Activated naive CD4-positive, alpha-beta T cell treated with anti-CD3 and anti-CD28 coated beads, Interleukin-2, amount 50 U/mL, for 72 hours (primary cell): Measurements from ENCODE around the gene ME3. TPM values are rescaled to one million over a fixed set of nuclear protein-coding genes. Genes with fewer than 3 reads are reported as not detected.
"Not testable (repeated sequence)": the region's sequence is repeated elsewhere in the genome, so short reads cannot be mapped to it uniquely, and the experiment has no call there.

ENCODE experiments used
- ATAC-seq, 2 donors: fragments of 150-1000 bp; cut with Tn5 transposase; 2 replicates each; pipeline ENCODE4 v1.10.0; 2021; ENCODE audit warnings: mild to moderate bottlenecking in 2 of 2, moderate library complexity in 2 of 2
- DNase-seq, 2 donors: peaks; one replicate each; pipeline ENCODE4 v3.0.0; 2021 to 2022; ENCODE audit warnings: low spot score in 2 of 2
- H3K27ac Mint-ChIP-seq, 2 donors: one replicate each; pipeline ENCODE4 v1.8.0; 2022; ENCODE audit warnings: mild to moderate bottlenecking in 2 of 2, mixed read lengths in 2 of 2
- H3K36me3 Mint-ChIP-seq, 2 donors: one replicate each; pipeline ENCODE4 v1.8.0; 2022; ENCODE audit warnings: mixed read lengths in 2 of 2
- H3K9me3 Mint-ChIP-seq, 2 donors: one replicate each; pipeline ENCODE4 v1.8.0; 2022; ENCODE audit warnings: mixed read lengths in 2 of 2
- total RNA-seq, 2 donors: library from RNA; stranded (reverse); gene quantifications; one replicate each; pipeline ENCODE4 v1.2.3, GENCODE V29; 2022

ME3 gene
- total RNA-seq, 2 donors from 2014 or later, result 5.5 to 16.2 TPM

DNA sequence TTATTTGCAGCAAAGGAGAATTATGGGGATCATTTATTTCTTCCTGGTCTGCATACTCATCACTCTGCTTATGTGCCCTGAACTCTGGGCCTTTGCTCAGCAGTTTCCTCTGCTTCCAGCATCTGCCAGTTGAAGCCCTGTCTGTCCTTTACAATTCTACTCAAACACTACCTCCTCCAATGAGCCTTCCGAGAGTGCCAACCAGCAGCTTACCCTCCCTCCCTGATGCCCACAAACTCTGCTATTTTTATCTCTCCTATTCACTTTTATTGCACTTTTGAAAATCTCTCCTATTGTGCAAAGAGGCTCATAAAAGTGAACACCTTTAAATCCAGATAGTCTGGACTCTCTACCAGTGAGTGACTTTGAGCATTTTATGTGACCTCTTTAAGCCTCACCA lies 3.6 kb upstream of the ME3 start:
- no peak for ATAC-seq
- peaks cover 4 to 6% of the 10 kb centered on the region in 2 donors for H3K36me3 Mint-ChIP-seq
- no peak overlapping the region for H3K27ac Mint-ChIP-seq
- H3K9me3 Mint-ChIP-seq, result no peaks in the 10 kb centered on the region
- no peak for DNase-seq

DNA sequence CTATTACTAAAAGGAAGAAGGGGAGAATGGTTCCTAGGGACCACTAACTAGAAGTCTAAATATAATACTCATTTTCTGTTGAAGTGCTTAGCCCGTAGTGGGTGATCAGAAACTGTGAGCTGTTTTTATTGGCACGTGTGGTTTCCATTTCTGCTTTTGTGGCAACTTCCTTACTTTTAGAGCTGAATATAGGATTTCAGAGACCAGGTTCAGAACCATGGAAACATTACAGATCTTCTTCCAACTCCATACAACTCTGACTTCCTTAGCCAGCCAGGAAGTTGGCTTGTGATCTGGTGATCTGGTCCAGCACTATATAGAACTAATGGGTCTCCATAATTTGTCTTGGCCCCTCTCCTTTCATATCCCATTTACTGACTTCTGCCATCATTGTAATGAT lies 2.6 kb upstream of the ME3 start:
- H3K9me3 Mint-ChIP-seq, result no peaks in the 10 kb centered on the region
- H3K27ac Mint-ChIP-seq, result no peak overlapping the region
- DNase-seq (no peak), ATAC-seq (no peak)
- peaks cover 4 to 6% of the 10 kb centered on the region in 2 donors for H3K36me3 Mint-ChIP-seq

DNA sequence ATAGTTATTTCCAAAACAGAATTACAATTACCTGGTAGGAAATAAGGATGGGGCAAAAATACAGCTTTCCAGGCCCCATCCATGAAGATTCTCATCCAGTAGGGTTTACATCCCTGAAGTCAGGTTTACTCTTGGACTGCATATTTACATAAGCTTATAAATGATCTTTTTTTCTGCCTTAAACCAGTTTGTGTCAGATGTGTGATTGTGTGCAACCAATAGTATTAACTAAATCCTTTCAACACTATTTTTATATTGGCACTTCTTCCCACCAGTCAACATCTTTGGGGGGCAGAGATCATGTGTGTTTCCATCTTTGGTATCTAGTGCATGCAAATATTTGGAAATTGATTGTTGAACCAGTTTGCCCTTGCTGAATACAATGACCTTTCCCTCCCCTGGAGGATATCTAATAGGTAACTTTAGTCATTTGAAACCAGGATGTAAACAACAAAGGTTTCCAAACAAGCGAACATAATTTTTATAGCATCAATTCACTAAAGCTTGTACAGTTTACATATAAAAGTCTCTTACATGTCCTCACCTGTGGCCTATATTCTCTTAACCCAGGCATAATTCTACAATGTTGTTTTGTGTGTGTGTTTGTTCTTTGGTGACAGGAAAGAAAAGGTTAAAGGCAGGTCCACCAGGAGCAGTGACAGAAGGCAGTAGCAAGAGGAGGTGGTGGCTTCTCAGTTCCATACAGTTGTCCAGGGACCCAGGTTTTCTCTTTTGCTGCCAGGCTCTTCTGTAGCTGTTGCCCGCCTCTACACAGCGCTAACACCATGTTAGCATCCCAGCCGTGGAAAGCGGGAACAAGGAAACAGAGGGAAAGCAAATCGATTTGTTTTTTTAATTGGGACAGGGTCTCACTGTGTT lies 1.7 kb upstream of the ME3 start:
- Mint-ChIP-seq H3K9me3 (no peaks in the 10 kb centered on the region), H3K27ac (no peak overlapping the region), H3K36me3 (peaks cover 8 to 10% of the 10 kb centered on the region in 2 donors)
- DNase-seq (no peak), ATAC-seq (no peak)

DNA sequence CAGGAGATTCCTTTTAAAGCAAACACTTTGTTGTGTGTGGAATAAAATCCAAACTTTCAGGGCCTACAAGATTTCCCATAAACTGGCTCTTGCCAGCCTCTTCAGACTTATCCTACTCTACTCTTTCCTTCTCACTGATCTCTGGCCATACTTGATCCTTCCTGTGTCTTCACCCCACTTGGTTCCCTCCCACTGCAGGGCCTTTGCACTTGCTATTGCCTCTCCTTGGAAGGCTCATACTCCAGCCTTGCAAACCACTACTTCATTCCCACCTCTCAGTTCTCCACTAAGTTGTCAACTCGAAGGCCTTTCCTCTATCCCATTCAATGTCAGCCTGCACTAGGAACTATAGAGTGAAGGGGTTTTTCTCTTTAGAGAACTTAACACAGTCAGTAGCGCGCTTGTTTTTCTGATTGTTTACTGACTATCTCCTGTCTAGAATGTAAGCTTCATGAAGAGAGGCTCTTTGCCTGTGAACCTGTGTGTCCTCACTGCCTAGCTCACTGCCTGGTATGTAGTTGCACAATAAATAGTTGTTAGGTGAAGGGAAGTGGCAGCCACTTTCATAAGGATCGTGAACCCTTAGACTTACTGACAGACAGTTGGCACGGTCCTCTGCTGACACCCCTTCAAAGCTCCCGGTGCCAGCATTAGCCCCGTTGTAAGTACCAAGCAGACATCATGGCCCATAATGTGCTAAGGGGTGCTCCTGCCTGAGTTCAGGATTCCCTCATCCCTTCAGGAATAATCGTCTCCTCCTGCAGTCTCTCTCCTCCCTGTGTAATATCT lies 833 bp upstream of the ME3 start:
- Mint-ChIP-seq H3K36me3 (peaks cover 11 to 13% of the 10 kb centered on the region in 2 donors), H3K27ac (peak overlapping the region in 1 of 2 donors; percentile 86), H3K9me3 (no peaks in the 10 kb centered on the region)
- DNase-seq (no peak), ATAC-seq (no peak)

DNA sequence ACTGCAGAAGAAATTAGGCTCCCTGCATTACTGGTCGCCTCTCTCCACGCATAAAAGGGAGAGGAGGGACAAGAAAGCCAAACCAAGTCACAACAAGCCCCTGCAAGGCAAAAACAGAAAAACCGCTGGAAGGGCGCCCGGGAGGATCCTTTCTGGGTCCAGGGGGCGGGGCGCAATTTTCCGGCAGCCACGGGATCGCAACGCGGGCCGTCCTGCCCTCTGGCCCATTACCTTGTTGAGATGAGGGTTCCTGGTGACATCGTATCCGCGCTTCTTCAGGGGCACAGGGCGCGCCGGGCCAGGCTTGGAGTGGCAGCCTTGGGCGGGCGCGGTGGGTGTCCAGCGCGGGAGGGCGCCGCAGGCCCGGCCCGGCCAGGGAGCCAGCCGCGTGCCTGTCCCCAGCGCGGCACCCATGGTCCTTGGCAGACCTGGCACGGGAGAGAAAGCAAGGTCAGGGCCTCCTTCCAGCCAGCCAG lies 847 bp downstream of the ME3 start:
- H3K27ac Mint-ChIP-seq, result peak overlapping the region; percentile 85 to 86
- no peaks in the 10 kb centered on the region for H3K9me3 Mint-ChIP-seq
- ATAC-seq (peak; percentile 49 to 62), DNase-seq (peak in 1 of 2 donors; percentile 23)
- peaks cover 13 to 23% of the 10 kb centered on the region in 2 donors for H3K36me3 Mint-ChIP-seq

DNA sequence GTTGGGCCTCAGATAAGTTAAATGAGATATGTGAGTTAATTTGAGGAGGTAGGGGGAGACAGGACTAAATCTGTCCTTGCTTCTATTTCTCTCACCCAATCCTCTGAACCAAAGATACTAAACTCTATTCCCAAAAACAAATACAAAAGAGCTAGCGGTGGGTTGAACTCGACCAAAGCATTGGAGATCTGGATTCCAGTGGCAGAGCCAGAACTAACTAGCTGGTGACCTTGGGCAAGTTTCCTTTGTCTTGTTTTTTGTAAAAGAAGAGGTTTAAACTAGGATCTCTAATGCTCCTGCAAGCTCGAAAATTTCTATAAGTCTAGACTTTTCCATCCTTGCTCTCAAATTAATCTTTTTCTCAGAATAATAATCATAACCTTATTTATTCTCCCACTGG lies 1.5 kb downstream of the ME3 start:
- peaks cover 13 to 27% of the 10 kb centered on the region in 2 donors for H3K36me3 Mint-ChIP-seq
- DNase-seq (no peak), ATAC-seq (no peak)
- peak overlapping the region in 1 of 2 donors; percentile 86 for H3K27ac Mint-ChIP-seq
- no peaks in the 10 kb centered on the region for H3K9me3 Mint-ChIP-seq

DNA sequence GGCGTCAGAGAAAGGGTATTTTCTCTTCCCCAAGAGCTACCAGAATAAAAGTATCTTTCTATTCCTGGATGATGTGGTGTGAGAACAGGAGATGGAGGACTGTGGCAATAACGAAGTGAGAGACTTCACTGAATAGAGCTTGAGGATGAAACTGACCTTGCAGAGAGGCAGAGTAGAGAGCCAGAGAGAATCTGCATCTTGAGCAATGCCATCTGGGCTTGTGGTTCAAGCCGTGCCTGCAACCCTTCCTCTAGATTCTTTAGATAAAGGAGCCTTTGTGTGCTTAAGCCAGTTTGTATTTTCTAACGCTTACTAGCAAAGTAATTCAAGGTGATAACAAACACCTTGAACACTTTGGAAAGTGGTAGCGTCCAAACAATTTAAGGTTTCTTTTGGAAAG lies 2.2 kb downstream of the ME3 start:
- DNase-seq (no peak), ATAC-seq (no peak)
- Mint-ChIP-seq H3K36me3 (peaks cover 13 to 32% of the 10 kb centered on the region in 2 donors), H3K9me3 (no peaks in the 10 kb centered on the region), H3K27ac (no peak overlapping the region)

DNA sequence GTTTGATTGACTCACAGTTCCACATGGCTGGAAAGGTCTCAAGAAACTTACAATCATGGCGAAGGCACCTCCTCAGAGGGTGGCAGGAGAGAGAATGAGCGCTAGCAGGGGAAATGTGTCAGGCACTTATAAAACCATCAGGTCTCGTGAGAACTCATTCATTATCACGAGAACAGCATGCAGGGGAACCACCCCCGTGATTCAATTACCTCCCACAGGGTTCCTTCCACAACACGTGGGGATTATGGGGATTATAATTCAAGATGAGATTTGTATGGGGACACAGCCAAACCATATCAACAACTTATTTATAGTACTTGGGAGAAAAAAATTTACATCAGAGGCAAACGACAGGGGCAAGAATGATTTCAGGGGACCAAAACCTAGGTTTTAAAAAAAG lies 3.0 kb downstream of the ME3 start:
- no peak for DNase-seq

DNA sequence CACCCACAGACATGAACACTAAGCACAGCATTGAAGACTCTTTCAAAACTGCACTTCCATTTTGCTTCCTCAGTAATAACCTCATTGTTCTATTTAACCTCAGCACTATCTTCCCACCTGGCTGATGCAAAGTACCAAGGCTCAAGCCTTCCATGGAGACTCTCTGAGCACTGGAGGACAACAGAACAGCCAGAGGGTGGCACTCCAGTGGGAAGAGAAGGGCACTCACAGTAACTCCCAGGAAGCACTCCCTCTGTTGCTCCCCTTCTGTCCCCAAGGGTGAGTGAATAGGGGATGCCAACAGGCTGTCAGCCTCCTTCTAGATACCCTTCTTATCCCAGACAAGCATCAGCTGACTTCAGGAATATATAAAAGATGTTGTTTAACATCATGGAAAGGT lies 3.5 kb downstream of the ME3 start:
- DNase-seq, result no peak
- Mint-ChIP-seq H3K9me3 (no peaks in the 10 kb centered on the region), H3K27ac (no peak overlapping the region), H3K36me3 (peaks cover 13 to 36% of the 10 kb centered on the region in 2 donors)
- no peak for ATAC-seq

More for the DNA sequence above, 3.0 kb downstream of the ME3 start:
- no peaks in the 10 kb centered on the region for H3K9me3 Mint-ChIP-seq
- H3K27ac Mint-ChIP-seq, result no peak overlapping the region
- peaks cover 13 to 36% of the 10 kb centered on the region in 2 donors for H3K36me3 Mint-ChIP-seq
- ATAC-seq, result no peak

DNA sequence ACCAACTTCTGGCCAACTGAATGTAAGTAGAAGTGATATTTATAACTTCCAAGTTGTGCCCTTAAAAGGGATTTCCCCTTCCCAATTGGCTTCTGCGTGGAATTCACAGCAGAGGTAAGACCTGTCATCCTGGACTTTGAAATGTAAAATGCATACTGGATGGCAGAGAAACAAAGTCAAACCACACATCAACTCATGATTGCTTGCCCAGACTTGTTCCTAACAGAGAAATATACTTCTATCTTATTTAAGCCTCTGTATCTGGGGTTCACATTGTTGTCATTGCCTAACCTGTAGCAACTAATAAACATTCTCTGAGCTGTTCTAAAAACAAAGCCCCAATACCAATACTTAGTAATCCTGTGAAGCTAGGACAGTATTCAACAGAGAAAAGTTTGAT lies 6.2 kb downstream of the ME3 start:
- Mint-ChIP-seq H3K9me3 (no peaks in the 10 kb centered on the region), H3K36me3 (peaks cover 13 to 33% of the 10 kb centered on the region in 2 donors), H3K27ac (peak overlapping the region in 1 of 2 donors; percentile 78)
- no peak for DNase-seq
- ATAC-seq, result peak in 1 of 2 donors; percentile 68

DNA sequence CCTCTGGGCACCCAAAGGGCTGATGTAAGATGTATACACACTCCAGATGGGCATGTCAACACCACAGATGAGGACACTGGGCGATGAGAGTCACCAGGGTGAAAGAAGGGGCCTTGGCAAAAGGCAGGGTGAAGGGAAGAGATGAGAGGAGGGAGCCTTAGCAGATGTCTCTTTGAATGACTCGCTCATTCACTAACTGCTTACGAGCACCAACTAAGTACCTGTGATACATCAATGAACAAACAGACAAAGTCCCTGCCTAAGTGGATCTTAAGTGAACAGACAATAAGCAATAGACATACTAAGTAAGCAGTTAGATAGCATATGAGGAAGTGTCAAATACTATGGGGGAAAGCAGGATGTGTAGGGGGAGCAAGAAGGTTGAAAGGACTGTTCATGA lies 7.5 kb downstream of the ME3 start:
- H3K9me3 Mint-ChIP-seq, result no peaks in the 10 kb centered on the region
- ATAC-seq (peak in 1 of 2 donors; percentile 34), DNase-seq (no peak)
- peaks cover 13 to 33% of the 10 kb centered on the region in 2 donors for H3K36me3 Mint-ChIP-seq
- H3K27ac Mint-ChIP-seq, result peak overlapping the region in 1 of 2 donors; percentile 1

DNA sequence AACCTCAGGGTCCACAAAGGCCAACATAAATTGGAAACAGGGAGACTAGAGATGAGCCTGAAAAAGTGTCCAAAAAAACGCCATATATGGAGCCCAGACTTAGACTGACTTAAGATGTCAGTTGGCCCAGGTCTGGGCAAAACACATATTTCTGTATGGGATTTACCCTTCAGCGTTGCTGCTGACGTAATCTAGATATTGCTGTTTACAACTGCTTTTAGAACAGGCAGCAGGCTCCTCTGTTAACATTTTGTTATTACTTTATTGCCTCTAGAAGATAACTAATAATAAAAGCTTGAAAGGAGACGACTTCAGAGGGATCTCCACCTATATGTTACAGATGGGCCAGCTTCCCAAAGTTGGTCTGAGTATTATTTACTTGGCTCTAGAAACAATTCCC lies 8.7 kb downstream of the ME3 start:
- H3K9me3 Mint-ChIP-seq, result peaks cover 0 to 3% of the 10 kb centered on the region in 2 donors
- DNase-seq (no peak), ATAC-seq (no peak)
- peaks cover 5 to 31% of the 10 kb centered on the region in 2 donors for H3K36me3 Mint-ChIP-seq
- no peak overlapping the region for H3K27ac Mint-ChIP-seq

DNA sequence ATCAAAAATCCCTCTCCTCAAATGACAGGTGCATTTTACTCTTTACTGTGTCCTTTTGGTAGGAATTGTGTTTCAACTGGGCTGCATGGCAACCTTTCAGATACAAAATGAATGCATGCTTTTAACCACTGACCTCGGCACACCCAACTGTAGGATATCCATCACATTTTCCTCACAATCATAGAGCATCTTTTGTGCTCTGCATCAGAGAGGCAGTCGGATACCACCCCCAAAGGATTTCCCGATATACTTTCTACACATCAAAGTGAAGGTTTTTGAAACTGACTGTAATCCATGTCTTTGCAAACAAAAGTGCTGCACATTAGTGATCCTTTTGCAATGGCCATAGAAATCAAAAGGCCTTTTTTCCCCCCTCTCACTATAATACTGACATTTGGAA lies 9.1 kb downstream of the ME3 start:
- Mint-ChIP-seq H3K36me3 (peaks cover 5 to 34% of the 10 kb centered on the region in 2 donors), H3K27ac (no peak overlapping the region), H3K9me3 (peaks cover 0 to 8% of the 10 kb centered on the region in 2 donors)
- DNase-seq (no peak), ATAC-seq (no peak)

DNA sequence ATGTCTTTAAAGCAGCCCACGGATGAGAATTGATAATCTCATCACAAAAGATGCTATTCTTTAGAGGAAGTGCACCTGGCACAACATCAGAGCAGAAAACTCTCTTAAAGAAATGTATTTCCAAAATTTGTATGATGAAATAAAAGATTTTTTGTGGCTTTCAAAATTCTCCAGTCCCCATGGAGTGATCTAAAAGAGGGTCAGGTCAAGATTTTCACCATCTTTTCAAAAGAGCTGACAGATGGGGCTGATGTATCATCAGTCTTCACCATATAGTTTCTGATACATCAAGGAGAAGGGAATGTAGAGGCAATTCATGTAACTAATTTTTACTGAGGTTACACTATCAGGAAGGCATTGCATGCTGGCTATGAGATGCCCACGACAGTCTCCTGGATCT lies 11.7 kb downstream of the ME3 start:
- DNase-seq (no peak), ATAC-seq (no peak)
- Mint-ChIP-seq H3K27ac (no peak overlapping the region), H3K36me3 (peaks cover 12 to 23% of the 10 kb centered on the region in 2 donors), H3K9me3 (peaks cover 6 to 12% of the 10 kb centered on the region in 2 donors)

DNA sequence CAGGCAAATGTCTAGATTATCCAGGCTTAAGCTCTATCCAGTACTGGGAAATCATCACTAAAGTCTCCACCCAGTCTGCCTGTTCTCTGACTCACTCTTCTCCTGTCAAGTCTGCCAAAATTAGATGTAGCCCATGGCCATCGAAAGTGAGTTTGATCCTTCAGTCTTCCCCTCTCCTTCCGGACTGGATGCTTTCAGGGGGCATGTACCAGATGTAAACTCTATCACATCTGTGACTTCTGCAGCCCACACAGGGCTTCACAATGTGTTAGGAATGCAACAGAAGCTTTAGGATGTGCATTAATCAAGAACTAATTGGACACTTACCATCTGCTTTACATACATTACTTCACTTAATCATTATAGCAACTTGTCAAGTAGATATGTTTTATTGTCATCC lies 12.3 kb downstream of the ME3 start:
- H3K9me3 Mint-ChIP-seq, result peaks cover 6 to 12% of the 10 kb centered on the region in 2 donors

DNA sequence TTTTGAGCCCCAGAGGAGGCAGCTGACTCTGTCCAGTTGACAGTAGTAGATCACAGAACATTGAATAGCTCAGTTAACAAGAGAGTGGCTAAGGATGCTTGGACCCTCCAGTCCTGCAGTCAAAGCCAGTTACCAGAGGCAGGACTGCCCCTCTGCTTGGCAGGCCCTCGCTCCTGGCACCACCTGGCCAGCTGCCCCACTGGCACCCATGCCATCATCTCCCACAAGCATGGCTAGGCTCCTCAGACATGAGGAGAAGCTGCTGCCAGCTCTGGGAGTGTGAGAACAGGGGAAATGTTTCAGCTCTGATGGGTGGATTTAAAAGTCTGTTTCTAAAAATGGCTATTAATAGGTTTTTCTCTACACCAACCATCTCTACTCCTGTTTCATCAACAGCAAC lies 13.9 kb downstream of the ME3 start:
- Mint-ChIP-seq H3K36me3 (peaks cover 9 to 19% of the 10 kb centered on the region in 2 donors), H3K27ac (no peak overlapping the region), H3K9me3 (peaks cover 8 to 13% of the 10 kb centered on the region in 2 donors)
- DNase-seq (no peak), ATAC-seq (no peak)

More for the DNA sequence above, 12.3 kb downstream of the ME3 start:
- H3K27ac Mint-ChIP-seq, result no peak overlapping the region
- peaks cover 12 to 17% of the 10 kb centered on the region in 2 donors for H3K36me3 Mint-ChIP-seq
- ATAC-seq (no peak), DNase-seq (no peak)

DNA sequence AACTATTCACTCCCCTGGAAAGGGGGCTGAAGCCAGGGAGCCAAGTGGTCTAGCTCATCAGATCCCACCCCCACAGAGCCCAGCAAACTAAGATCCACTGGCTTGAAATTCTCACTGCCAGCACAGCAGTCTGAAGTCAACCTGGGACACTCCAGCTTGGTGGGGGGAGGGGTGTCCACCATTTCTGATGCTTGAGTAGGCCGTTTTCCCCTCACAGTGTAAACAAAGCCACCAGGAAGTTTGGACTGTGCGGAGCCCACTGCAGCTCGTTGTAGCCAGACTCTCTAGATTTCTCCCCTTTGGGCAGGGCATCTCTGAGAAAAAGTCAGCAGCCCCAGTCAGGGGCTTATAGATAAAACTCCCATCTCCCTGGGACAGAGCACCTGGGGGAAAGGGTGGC lies 27.2 kb downstream of the ME3 start:
- ATAC-seq, H3K27ac Mint-ChIP-seq, DNase-seq: not testable (repeated sequence)
- H3K9me3 Mint-ChIP-seq, result peaks cover 10 to 31% of the 10 kb centered on the region in 2 donors
- peaks cover 19 to 28% of the 10 kb centered on the region in 2 donors for H3K36me3 Mint-ChIP-seq
